HT-29 (cell line): ENCODE data around the gene SLAIN2. TPM values are rescaled to one million over a fixed set of nuclear protein-coding genes. Genes with fewer than 3 reads are reported as not detected.
"Not testable (repeated sequence)": the region's sequence is repeated elsewhere in the genome, so short reads cannot be mapped to it uniquely, and the experiment has no call there.

ENCODE experiments used
- DNase-seq: peaks from one replicate; pipeline ENCODE4 v3.0.0-alpha.2; 2015; ENCODE audit warnings: low spot score
- total RNA-seq: library from RNA; depleted of rRNA; stranded (reverse); fragments of >200 nt; shearing (Covaris generic); gene quantifications from 2 replicates; pipeline ENCODE4 v1.2.3, GENCODE V29; 2014; rRNA removed

SLAIN2 gene
- 9.4 and 18.8 TPM in 2 replicates for total RNA-seq

DNA sequence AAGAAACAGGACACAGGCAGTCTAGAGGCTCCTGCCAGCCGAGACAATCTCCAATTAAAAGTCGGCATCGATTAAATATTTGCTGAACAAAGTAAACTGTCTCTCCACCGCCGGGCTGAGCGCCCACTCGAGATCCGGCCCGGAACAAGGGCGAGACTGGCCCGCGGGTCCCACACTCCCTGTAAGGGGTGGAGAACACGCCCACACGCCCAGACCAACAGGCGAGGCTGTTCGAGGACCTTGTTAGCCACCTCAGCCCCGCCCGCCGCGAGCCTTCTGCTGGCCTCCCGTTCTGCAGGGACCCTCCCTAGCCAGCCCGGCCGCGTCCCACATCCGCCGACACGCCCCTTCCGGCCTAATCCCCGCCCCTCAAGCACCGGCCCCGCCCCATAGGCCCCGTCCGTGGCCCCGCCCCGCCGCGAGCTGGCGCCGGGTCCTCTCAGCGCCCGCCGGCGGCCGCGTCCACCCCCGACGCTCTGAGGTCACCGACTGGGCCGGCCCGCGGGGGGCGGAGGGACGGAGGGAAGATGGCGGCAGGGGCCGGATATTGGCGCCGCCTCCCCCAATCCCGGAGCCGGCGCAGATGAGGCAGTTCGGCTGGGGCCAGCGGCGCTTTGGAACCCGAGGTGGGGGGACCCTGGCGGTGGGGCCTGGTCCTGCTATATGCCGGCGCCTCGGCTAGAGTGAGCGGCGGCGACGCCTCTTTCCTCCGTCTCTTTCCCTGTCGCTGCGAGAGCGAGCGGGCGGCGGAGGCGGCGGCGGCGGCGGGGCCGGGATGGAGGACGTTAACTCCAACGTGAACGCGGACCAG is at the start of gene SLAIN2:
Gene SLAIN2 (plus strand): TSS at position 565 of the 811 bp plus-strand sequence. CDS start 211 bp downstream, at position 776.
- DNase-seq, result peak; percentile 95

DNA sequence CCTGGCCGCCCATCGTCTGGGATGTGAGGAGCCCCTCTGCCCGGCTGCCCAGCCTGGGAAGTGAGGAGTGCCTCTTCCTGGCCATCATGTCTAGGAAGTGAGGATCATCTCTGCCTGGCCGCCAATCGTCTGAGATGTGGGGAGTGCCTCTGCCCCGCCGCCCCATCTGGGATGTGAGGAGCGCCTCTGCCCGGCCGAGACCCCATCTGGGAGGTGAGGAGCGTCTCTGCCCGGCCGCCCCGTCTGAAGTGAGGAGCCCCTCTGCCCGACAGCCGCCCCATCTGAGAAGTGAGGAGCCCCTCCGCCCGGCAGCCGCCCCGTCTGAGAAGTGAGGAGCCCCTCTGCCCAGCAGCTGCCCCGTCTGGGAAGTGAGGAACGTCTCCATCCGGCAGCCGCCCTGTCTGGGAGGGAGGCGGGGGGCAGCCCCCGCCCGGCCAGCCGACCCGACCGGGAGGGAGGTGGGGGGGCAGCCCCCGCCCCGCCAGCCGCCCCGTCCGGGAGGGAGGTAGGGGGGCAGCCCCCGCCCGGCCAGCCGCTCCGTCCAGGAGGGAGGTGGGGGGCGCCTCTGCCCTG is 49.0 kb upstream of the SLAIN2 start:
- DNase-seq, result not testable (repeated sequence)

DNA sequence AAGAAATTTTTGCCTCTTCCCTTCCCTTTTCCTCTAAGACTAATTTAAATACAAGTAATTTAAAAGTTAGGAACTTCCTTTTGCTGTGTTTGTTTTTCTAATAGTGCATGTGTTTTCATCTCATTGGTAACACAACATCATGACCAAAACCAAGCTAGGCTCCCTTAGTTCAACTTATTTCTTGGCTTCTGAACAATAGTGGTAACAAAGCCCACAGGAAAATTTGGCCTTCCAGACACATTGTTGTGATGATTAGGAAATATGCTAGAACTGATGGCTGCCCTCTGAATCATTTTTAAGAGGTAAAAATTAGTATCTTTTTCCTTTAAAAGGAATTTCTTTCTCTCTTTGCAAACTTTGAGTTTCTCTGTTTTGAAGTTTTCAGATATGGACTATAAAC is 46.2 kb upstream of the SLAIN2 start:
- no peak for DNase-seq

DNA sequence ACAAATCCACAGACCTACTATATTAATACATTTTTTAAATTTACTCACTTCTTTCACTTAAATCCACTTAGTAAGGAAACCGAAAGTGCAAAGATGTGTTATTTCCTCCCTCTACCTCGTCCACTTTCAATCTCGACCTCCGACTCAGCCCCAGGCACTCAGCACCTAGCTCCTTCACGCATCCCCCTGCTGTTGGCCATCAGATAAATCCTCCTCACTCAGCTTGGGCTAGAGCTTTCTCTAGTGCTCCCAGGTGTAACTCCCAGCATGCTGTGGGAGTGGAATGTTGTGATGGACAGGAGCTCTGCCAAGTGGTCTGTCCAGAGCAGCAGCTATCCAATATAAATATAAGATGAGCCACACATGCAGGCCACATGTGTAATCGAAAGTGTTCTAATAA is 45.0 kb upstream of the SLAIN2 start:
- DNase-seq, result no peak

DNA sequence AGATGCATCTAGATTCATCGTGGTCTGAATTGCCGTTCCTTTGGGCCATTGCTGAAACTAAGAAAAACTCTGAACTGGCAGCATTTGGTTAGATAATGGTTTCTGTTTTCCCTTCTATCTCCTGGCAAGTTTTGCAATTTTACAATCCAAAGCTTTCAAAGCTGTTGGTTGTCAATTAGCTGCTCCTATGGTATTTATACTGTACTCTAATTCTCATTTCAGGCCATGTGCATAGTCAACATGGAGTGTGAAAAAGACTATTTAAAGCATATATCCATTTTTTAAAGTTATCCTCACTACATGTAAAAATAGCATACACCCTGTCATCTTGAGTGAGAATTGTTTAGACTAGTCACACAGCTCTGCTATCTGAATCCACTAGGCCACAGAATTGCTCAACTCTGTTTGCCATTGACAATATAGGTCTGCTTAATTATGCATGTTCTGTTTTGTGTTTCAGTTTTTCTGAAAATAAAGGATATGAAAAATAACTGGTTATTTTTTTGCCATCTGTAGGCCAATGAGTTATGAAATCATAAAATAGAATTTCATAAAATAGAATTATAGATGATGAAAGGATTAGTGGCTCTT is 44.0 kb upstream of the SLAIN2 start:
- no peak for DNase-seq

DNA sequence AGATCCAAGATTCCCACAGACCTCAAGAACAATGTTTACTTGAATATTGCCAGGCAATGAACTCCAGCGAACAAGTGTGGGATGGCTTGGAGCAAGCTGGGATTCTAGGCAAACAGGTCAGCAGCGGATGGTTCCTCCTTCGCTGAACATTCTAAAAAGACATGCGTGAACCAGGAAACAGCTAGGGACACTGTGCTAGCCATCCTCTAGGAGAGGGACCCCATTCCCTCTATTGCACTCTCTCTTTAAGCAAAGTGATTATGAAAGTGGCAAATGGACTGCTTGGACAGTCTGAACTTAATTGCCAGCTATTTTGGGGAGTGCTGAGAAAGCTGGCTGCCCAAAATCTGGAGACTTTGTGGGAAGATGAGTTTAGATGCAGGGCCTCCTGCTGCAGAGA is 41.8 kb upstream of the SLAIN2 start:
- DNase-seq, result no peak

DNA sequence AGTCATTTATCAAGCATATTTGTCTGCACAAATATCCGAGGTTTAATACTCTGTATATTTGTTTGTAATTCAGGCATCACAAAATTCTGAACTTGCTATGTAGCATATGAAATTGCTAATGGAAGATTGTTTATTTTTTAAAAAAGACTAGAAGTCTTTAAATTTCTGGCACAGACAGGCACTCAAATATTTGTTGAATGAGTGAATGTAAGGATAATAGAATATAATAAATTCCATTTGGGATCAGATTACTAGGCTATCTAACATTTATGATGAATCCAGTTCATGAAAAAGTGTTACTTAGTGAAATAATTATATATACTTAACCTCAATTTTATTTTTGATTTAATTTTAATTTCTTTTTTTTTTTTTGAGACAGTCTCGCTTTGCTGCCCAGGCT is 41.3 kb upstream of the SLAIN2 start:
- no peak for DNase-seq

DNA sequence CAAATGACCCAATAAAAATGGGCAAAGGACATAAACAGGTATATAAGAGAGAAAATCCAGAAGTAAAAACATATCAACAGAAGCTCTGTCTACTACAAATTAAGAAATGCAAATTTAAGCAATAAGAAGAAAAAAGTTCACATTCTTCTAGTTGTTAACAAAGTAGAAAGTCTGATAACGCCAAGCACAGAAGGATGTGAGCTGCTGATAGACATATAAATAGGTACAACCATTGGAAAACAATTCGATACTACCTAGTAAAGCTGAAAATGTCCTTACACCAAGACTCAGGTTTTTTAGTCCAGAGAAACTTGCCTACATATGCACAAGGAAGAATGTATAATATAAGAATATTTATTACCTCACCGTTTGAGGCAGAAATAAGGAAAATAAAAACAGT is 35.8 kb upstream of the SLAIN2 start:
- no peak for DNase-seq

DNA sequence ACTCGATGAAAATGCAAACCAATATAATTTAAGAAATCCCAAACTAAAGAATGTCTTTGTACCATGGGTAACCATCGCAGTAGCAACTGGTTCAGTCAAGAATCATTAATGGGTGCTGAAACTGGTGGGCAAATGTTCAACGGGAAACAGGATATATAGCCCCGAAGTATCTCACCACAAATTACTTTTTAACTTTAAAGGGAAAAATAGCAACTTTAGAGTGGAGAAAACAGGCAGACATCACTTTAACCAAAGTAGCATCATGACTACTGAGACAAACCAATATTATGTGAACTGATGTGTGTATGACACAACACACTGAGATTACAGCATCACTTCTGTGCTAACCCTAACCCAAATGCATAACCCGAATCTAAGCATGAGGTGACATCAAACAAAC is 33.8 kb upstream of the SLAIN2 start:
- DNase-seq, result no peak

DNA sequence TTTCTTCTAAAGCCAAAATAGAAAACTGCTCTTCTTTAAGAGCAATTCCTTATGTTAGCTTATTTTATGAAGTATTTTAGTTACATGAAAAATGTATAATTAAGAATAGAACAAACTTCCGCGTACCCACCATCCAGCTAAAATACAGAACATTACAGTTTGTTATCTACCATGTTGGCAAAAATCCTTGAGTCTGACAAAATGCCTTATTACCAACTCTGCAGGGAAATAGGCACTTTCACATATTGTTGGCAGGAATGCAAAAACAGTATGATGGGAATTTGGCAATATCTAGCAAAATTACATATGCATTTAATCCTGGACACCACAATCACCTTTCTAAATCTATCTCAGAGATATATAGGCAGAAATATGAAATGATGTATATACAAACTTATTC is 32.4 kb upstream of the SLAIN2 start:
- DNase-seq, result no peak

DNA sequence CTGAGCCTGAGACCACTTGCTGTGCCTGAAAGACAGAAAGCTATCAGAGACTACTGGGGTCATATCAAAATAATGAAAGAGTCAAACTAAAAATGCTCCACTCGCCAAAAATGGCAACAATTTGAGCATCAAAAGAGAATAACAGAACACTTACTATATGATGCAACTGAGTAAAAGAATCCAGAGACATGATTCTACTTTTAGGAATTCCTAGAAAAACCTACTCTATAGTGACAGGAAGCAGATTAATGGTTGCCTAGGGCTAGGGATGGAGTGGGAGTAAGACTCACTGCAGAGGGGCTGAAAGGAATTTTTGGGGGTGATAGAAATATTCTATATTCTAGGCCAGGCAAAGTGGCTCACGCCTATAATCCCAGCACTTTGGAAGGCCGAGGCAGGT is 29.4 kb upstream of the SLAIN2 start:
- no peak for DNase-seq

DNA sequence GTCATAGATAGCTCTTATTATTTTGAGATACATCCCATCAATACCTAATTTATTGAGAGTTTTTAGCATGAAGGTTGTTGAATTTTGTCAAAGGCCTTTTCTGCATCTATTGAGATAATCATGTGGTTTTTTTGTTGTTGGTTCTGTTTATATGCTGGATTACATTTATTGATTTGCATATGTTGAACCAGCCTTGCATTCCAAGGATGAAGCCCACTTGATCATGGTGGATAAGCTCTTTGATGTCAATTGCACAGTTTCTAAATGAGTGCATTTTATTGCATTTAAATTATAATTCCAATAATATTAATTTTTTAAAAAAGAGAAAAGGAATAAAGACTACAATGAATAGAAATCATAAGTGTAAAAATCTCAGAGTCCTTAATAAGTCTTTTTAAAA is 26.6 kb upstream of the SLAIN2 start:
- not testable (repeated sequence) for DNase-seq

DNA sequence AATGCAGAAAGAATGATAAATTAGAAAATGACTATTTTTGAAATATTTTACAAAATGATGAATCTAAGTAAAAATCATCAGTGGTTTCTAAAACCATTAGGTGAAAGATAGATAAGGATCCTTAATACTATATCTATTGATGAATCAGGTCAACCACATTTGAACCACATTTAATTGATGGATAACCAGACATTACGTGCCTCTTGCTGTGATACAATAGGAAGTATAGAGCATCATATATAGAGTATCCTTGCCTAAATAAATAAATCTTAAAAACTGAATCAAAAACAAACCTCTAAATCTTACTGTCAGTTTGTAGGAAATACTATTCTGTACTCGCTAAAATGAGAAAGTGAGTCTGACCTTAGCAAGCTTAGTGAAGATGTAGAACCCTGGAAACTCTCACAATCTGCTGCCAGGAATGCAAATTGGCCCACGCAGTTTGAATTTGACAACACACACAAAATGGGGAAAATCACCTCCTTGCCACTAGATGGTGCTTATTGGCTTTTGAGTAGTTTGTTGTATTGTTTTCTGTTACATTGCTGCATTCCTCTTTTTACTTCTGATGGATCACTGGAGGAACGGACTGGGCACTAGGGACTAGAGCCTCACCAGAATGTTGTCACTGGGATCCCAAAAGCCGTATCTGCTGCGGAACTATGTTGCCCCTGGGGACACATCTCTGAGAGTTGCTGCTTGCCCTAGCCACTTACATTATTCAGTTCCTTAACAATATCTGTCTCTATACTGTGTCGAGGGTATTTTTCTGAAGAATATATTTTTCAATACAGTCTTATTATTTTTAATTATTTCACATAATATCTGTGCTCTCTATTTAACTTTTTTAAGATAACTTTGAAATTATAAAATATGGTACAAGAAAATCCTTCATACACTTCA is 25.4 kb upstream of the SLAIN2 start:
- DNase-seq, result peak; percentile 70

DNA sequence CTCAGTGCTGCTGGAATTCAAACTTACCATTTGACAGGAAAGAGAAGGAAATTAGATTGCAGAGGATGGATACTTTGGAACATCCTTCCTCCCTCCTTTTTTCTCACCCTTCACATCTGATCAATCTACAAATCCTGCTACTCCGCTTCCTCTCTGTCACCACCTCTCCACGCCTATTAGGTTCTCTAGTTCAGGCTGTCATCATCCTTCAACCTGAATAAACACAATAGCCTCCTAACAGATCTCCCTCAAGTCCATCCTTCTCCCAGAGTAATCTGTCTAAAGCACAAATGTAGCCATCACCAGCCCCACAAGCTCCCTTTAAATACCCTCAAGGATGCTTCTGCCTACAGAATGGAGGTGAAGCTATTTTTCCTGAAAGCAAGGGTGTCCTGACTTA is 20.0 kb upstream of the SLAIN2 start:
- no peak for DNase-seq

DNA sequence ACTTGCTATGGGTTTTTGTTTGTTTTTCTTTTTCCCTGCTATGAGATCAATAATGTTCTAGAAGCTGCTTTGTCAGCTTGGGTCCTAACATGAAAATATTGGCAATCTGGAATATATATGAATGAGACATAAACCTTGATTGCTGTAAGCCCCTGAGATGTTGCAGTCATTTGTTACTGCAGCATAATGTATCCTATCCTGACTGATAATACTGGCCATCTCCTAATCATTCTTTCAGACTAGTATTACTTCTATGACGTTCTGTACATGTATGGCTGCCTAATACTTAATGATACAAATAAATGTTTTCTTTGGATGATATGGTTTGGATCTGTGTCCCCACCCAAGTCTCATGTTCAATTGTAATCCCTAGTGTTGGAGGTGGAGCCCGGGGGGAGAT is 19.3 kb upstream of the SLAIN2 start:
- no peak for DNase-seq

DNA sequence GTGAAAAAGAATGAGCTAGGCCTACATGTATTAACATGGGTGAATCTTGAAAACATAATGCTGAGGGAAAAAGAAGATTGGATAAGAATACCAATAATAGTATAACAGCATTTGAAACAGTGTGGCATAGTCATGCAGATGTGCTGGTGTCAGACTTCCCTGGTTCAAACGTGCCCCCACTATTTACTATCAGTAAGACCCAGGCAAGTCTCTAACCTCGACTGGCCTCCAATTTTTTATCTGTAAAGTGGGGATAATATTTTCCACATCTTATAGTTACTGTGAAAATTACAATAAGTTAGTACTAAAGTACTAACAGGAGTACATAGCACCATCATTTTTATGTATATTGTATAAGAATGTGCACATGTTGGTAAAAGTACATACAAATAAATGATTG is 17.0 kb upstream of the SLAIN2 start:
- no peak for DNase-seq

DNA sequence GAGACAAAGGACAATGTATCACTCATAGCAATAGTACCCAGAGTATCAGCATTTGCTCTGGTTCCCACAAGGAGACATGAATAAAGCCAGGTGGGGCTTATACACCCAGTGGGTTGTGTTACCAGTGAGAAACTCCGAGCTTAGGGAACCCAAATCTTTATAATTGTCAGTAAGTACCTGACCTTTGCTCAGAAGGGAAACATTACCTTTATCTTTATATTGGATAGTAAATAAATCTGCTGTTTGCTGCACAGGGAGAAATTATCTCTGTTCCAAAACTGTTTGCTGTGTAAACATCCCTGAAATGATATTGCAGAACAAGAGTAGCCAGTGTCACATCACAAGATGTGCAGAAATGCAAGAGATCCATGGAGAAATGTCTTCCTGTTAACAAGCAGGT is 12.1 kb upstream of the SLAIN2 start:
- peak; percentile 13 for DNase-seq

DNA sequence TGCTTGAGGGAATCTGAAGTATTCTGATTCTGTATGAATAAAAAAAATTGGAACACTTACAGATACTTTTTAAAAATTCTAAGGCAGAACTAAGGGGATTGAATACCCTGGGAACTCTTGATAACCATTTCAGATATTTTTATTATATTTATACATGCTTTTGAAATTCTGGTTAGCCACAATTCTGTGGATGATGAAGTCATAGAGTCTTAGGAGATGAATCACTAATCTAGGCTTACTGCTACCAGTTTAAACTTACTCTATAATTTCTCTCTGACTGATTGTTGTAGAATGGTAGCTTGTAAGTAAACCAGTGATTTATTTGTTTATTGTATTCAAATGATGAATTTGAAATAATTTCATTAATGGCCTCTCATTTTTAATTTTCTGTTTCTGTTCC is 11.4 kb upstream of the SLAIN2 start:
- DNase-seq, result peak; percentile 9

DNA sequence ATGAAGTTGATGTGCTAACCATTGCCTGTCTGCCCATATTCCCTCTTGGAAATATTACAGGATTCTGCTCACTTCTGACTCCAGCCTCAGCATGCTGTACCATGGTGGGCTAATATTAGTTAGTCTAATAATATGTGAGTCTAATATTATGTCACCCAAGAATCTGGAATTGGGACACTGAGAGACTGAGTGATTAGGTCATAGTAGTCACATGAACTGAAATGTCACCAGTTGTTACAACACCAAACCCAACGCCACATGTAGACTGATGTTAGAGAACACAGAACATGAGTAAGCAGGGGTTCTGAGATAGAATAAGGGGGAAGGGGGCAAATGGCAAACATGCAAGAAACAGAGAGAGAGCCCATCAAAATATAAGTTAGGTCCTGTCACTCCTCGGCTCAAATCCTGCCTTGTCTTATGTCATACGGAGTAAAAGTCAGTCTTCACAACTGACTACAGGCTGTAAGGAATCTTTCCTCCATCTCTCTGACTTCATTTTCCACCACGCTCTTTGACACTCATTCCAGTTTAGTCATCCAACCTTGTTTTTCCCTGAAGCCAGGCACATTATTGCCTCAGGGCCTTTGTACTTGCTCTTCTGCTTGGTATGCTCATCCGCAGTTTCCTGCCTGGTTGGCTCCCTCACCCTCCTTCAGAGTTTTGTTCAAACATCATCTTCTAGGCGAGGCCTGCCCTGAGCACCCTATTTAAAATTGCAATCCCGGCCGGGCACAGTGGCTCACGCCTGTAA is 9.6 kb upstream of the SLAIN2 start:
- no peak for DNase-seq

DNA sequence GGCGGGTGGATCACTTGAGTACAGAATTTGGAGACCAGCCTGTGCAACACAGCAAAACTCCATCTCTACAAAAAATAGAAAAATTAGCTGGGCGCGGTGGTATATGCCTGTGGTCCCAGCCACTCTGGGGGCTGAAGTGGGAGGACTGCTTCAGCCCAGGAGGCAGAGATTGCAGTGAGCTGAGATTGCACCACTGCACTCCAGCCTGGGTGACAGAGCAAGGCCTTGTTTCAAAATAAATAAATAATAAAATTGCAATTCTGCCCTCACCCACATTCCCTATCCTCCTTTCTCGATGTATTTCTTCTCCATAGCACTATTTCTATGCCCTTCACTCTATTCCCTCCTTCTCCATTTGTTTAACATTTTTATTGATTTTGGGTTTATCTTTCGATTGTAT is 8.7 kb upstream of the SLAIN2 start:
- no peak for DNase-seq

DNA sequence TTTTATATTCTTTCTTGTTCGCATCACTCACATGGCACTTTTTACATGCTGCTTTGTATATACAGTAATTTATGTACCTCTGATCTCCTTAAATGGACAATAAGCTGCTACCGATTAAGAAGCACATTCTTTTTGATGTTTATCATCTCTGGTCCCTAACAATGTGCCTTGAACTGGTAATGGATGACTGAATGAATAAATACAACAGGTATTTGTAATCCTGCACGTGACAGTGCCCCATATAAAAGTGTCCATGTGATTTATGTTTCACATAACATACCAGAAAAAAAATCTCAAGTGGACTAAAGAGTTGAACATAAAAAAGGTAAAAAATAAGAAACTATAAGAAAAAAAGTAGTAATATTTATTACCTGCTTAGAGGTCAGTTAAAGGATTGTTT is 7.7 kb upstream of the SLAIN2 start:
- DNase-seq, result no peak
